Measurements from ENCODE around the gene UHRF2.

The UHRF2 gene

GRCh38 chr9:6553866-6554265 is 140.9 kb downstream of the UHRF2 start:
- no peak for DNase-seq (ENCODE audit: low read depth in 2 of 2, low spot score in 1 of 2)
